Heart left ventricle (tissue), 13 donors: Measurements from ENCODE around the gene INPP4A.

ENCODE experiments used
- CTCF ChIP-seq, 12 donors: fragments of 200-600 bp; sonication (generic) in 4 of 12; IDR thresholded peaks; one replicate each; pipeline versions ENCODE4 v1.5.0 to v1.8.0; 2018 to 2022; ENCODE audit warnings: antibody characterized with exemption in 12 of 12, mild to moderate bottlenecking in 5 of 12
- POLR2A ChIP-seq, 2 donors: fragments of 450-650 bp; IDR thresholded peaks; one replicate each; pipeline ENCODE4 v1.6.1; 2017; ENCODE audit warnings: antibody characterized with exemption in 2 of 2, mild to moderate bottlenecking in 2 of 2, moderate library complexity in 2 of 2
- donor health status: ischemic (EF 13 %, LVEDD 7.1; RV severe dilation, severe dysfunction).
- donor health status: DM: no; HTN: yes; CAD: no.
- donor health status: DM: no; HTN: no; CAD: no.
- donor health status: ischemic (EF 25% LVEDD 6.9; RV normal size, moderate dysfunction).
- donor health status: ischemic (EF 25% LVEDD 5.7; RV mildly dilated, moderate dysfunction).
- donor health status: ischemic (EF 35%, LVEDD 5.7; RV mildly dilated, moderate dysfunction).
- donor health status: nonischemic (EF 11% LVEDD 7.7; RV severe dilation, severe dysfunction).
- donor health status: DM: yes; HTN: yes; CAD: no.
- donor health status: PGD.
- donor health status: ischemic (EF 29% LVEDD 5.4; RV normal size, mild dysfunction).
- donor health status: nonischemic (EF 23%, LVEDD 6.1; RV moderate dilation, normal function).

- TF ChIP-seq POLR2A (IDR thresholded peaks at IDR 0.05) (no peak), CTCF (IDR thresholded peaks at IDR 0.05) (no peak)
Measured at GRCh38 chr2:98530114-98530513, 85.5 kb downstream of the INPP4A start.
